Mucosa of descending colon (tissue), 3 donors: Measurements from ENCODE around the gene AKT3. TPM values are rescaled to one million over a fixed set of nuclear protein-coding genes. Genes with fewer than 3 reads are reported as not detected.

Experiments
- ATAC-seq: fragments of 200-7000 bp; cut with Tn5 transposase; one replicate; pipeline ENCODE4 v1.9.1; 2020; ENCODE audit warnings: mild to moderate bottlenecking, moderate library complexity
- DNase-seq, 3 donors: peaks; one replicate each; pipeline ENCODE4 v3.0.0-alpha.2; 2020
- H3K36me3 ChIP-seq: fragments of 200-600 bp; one replicate; pipeline ENCODE4 v1.8.0; 2021; ENCODE audit warnings: low read depth, mild to moderate bottlenecking
- H3K4me1 ChIP-seq: fragments of 200-600 bp; one replicate; pipeline ENCODE4 v1.8.0; 2021; ENCODE audit warnings: low read depth, mild to moderate bottlenecking
- H3K4me3 ChIP-seq: fragments of 200-600 bp; one replicate; pipeline ENCODE4 v1.8.0; 2021; ENCODE audit warnings: mild to moderate bottlenecking
- H3K9me3 ChIP-seq: fragments of 200-600 bp; one replicate; pipeline ENCODE4 v1.8.0; 2021; ENCODE audit warnings: mild to moderate bottlenecking
- CTCF ChIP-seq: fragments of 200-600 bp; IDR thresholded peaks from one replicate; pipeline ENCODE4 v1.8.0; 2022; ENCODE audit warnings: antibody characterized with exemption, mild to moderate bottlenecking
- intact Hi-C, 2 donors: fragments of 100-400 bp; cut with DNase I in 1 of 2; cut with micrococcal nuclease in 1 of 2; formaldehyde crosslinking; loops; one replicate each; pipeline versions ENCODE4 v1.11.0 to v1.11.1; 2022; cut with DNase I, micrococcal nuclease
- total RNA-seq, 3 donors: library from RNA; stranded (reverse); fragmentation: NEBNext Ultra II Directional in 2 of 3; extraction: Animal tissue kit (Norgen Biotek cat#: 25700) in 2 of 3; gene quantifications; one replicate each; pipeline versions ENCODE4 v1.2.1 to v1.2.4, GENCODE V29; 2021 to 2023
- donor health status: DM: no; HTN: no; CAD: no; lungs with moderate emphysema.
- donor health status: DM: no; HTN: no; CAD: no.
- donor health status: DM: no; HTN: yes; CAD: no.

Gene AKT3
- total RNA-seq, 3 donors from 2014 or later = 8.2 to 119 (median 12.6) TPM

- Histone ChIP-seq H3K36me3 (no peaks in the 10 kb centered on the region), H3K4me3 (no peak overlapping the region), H3K9me3 (peaks cover 16% of the 10 kb centered on the region), H3K4me1 (no peaks in the 10 kb centered on the region)
- no peak for ATAC-seq
- DNase-seq = no peak
- no peak for TF ChIP-seq CTCF
- intact Hi-C loops = no loop called here
Measured at GRCh38 chr1:243587823-243588560, 262.1 kb downstream of the AKT3 start.

GRCh38 chr1:243587285-243587684, 262.8 kb downstream of the AKT3 start:
- Histone ChIP-seq H3K9me3 (peaks cover 22% of the 10 kb centered on the region), H3K4me3 (no peak overlapping the region), H3K36me3 (no peaks in the 10 kb centered on the region), H3K4me1 (no peaks in the 10 kb centered on the region)
- DNase-seq (no peak), ATAC-seq (no peak)
- TF ChIP-seq CTCF = no peak
- intact Hi-C loops = no loop called here

GRCh38 chr1:243585982-243586381, 264.1 kb downstream of the AKT3 start:
- Histone ChIP-seq H3K36me3 (no peaks in the 10 kb centered on the region), H3K4me1 (no peaks in the 10 kb centered on the region), H3K9me3 (peaks cover 27% of the 10 kb centered on the region), H3K4me3 (no peak overlapping the region)
- DNase-seq (no peak), ATAC-seq (no peak)
- TF ChIP-seq CTCF = no peak
- intact Hi-C loops = no loop called here

GRCh38 chr1:243582326-243582725, 267.7 kb downstream of the AKT3 start:
- Histone ChIP-seq H3K36me3 (no peaks in the 10 kb centered on the region), H3K4me3 (no peak overlapping the region), H3K4me1 (no peaks in the 10 kb centered on the region), H3K9me3 (peaks cover 23% of the 10 kb centered on the region)
- ATAC-seq (no peak), DNase-seq (no peak)
- intact Hi-C loops = no loop called here
- TF ChIP-seq CTCF = no peak

- H3K4me1 ChIP-seq = no peaks in the 10 kb centered on the region
- no peak overlapping the region for H3K4me3 ChIP-seq
- peaks cover 20% of the 10 kb centered on the region for H3K9me3 ChIP-seq
- intact Hi-C loops = no loop called here
- DNase-seq = no peak
- no peak for TF ChIP-seq CTCF
- no peak for ATAC-seq
- H3K36me3 ChIP-seq = no peaks in the 10 kb centered on the region
Measured at GRCh38 chr1:243580984-243581383, 269.1 kb downstream of the AKT3 start.

- ATAC-seq (no peak), DNase-seq (no peak)
- Histone ChIP-seq H3K4me3 (no peak overlapping the region), H3K9me3 (peaks cover 12% of the 10 kb centered on the region), H3K36me3 (no peaks in the 10 kb centered on the region), H3K4me1 (no peaks in the 10 kb centered on the region)
- intact Hi-C loops = no loop called here
- TF ChIP-seq CTCF = no peak
Measured at GRCh38 chr1:243580072-243580471, 270.0 kb downstream of the AKT3 start.
